Coronary artery (tissue), 2 donors: ENCODE measurements around the gene PHACTR1.

Experiments
- DNase-seq: peaks from one replicate; pipeline ENCODE4 v3.0.0-alpha.2; 2017; ENCODE audit warnings: low spot score
- H3K27ac ChIP-seq, 2 donors: fragments of 200-600 bp; sonication (generic); one replicate each; pipeline ENCODE4 v1.5.1; 2016 to 2019
- H3K4me3 ChIP-seq: fragments of 200-600 bp; sonication (generic); 2 replicates; pipeline ENCODE4 v1.5.1; 2016; ENCODE audit warnings: mild to moderate bottlenecking, moderate library complexity
- CTCF ChIP-seq: fragments of 200-600 bp; sonication (generic); IDR thresholded peaks from one replicate; pipeline ENCODE4 v1.5.1; 2019; ENCODE audit warnings: antibody characterized with exemption

PHACTR1 gene

GRCh38 chr6:13164291-13164690, 447.7 kb downstream of the PHACTR1 start:
- no peak for DNase-seq
- Histone ChIP-seq H3K4me3 (no peak overlapping the region), H3K27ac (no peak overlapping the region)
- no peak for TF ChIP-seq CTCF

DNA sequence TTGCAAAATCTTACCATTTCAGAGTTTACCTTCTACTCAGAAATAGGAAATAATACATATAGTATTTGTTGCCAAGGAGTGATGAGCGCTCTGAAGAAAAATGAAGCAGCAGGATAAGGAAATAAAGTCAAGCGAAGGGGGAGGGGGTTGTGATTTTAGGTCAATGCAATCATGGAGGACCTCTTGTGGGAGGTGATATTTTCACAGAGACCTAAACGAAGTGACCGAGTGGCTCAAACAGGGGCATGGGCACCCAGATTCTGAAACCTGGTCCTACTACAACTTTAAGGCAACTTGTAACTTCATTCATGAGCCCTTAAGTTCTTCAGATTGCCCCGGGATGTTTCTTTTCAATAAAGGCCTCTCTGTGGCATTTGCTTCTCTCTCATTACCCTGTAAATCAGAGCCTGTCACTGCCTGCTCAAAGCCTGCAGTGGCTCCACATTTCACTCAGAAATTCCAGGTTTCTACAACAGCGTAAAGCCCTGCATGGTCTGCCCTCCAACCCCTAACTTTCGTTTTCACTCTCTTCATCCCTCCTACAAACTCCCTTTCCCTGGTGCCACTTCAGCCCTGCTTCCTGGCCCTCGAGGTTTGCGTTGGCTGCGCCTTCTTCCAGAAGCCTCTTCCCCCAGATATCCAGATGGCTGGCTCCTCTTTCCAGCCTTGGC, 449.1 kb downstream of the PHACTR1 start:
- Histone ChIP-seq H3K27ac (no peak overlapping the region), H3K4me3 (no peak overlapping the region)
- TF ChIP-seq CTCF, result no peak
- DNase-seq, result no peak

DNA sequence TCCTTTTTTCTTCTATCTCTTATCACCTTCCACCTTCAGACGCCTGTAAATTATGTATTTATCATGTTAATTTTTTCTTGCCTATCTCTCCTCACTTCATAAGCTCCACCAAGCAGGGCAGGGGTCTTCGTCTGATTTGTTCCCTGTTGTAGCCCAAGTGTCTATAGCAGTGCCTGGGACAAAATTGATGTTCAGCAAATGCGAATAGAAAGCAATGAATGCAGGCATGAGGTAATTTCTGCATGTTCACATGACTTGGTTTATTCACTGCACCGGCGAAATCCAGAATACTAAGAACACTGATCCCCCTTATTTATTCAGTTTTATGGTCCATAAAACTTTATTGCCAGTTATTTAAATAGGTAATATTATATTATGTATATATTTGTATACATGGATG, 449.7 kb downstream of the PHACTR1 start:
- Histone ChIP-seq H3K27ac (no peak overlapping the region), H3K4me3 (no peak overlapping the region)
- no peak for TF ChIP-seq CTCF
- no peak for DNase-seq

GRCh38 chr6:13166916-13167315, 450.3 kb downstream of the PHACTR1 start:
- no peak overlapping the region for H3K27ac ChIP-seq
- no peak overlapping the region for H3K4me3 ChIP-seq
- DNase-seq, result no peak
- TF ChIP-seq CTCF, result no peak

DNA sequence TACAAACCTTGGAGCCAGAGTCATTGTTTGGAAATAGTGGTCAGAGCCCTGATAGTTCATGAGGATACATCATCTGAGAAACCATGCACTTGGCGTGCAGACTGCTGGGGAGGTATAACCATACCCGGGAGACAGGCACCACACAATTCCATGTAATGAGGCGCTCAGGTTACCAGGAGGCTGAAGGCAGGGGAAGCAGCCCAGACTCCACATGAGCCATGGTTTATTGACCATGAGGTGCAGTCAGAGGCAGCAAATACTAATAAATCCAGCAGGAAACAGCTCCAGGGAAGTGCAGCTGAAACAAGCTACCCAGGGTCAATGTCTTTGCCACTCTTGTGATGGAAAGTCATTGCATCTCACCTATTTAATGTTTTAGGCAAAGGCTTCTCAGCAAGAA, 455.7 kb downstream of the PHACTR1 start:
- no peak overlapping the region for H3K27ac ChIP-seq
- no peak for DNase-seq
- no peak for TF ChIP-seq CTCF
- H3K4me3 ChIP-seq, result no peak overlapping the region

DNA sequence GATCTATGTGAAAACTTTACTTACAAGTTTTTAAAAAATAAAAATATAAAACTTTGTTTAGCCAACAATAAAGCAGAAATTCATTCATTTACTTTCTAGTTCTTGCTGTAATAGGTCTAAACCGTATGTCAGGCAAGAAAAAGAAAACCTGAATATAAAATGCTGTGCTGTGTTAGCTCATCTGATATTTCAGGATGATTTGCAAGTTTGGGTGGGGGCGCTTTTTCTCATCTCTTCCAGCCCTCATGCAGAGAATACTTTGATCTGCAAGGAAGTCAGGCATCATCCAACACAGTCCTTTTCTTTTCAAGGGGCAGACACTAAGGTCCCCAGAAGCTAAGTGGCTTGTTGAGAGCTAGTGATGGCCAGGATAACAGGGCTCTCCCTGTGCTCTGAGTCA, 458.5 kb downstream of the PHACTR1 start:
- Histone ChIP-seq H3K4me3 (no peak overlapping the region), H3K27ac (no peak overlapping the region)
- no peak for TF ChIP-seq CTCF
- no peak for DNase-seq

DNA sequence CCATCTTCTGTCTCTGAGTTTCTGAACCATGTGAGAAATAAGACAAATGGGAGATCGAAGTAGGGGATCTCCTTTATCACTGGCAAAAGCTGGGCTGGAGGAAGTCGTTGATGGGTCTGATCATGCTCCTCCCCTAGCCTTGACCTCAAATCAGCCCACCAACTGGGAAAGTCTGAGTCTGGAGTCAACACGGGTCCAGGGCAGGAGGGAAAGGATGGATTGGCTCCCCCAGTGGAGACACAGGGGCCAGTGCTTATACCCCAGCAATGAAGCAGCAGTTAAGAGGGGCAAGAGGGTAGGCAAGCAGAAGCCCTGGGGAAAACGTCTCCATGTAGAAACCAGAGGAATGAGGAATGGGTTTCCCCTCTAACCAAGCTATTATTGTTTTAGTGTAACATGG, 459.2 kb downstream of the PHACTR1 start:
- H3K27ac ChIP-seq, result no peak overlapping the region
- H3K4me3 ChIP-seq, result no peak overlapping the region
- no peak for TF ChIP-seq CTCF
- no peak for DNase-seq
